Astrocyte (in vitro differentiated cells and primary cell): ENCODE results near the gene UPK3BL2.
"Not testable (repeated sequence)": the region's sequence is repeated elsewhere in the genome, so short reads cannot be mapped to it uniquely, and the experiment has no call there.

ENCODE experiments used
- CTCF ChIP-seq: IDR thresholded peaks from 2 replicates; pipeline ENCODE4 v1.5.1; 2011; ENCODE audit warnings: low read depth, mild to moderate bottlenecking, inconsistent platforms, low read length, moderate library complexity; ENCODE audit not compliant: insufficient read depth
- EZH2 ChIP-seq: IDR thresholded peaks from 2 replicates; pipeline ENCODE4 v1.6.1; 2012; ENCODE audit warnings: mild to moderate bottlenecking, low read length, inconsistent platforms; ENCODE audit not compliant: insufficient read depth

- not testable (repeated sequence) for TF ChIP-seq CTCF, EZH2
Measured at GRCh38 chr7:102578486-102578885, 35.0 kb upstream of the UPK3BL2 start.
